AG04450 (cell line): ENCODE results near the gene RETSAT. TPM values are rescaled to one million over a fixed set of nuclear protein-coding genes. Genes with fewer than 3 reads are reported as not detected.
A peak's percentile ranks its signal among the peaks of the same experiment; 100 is the strongest.

Source experiments
- CTCF ChIA-PET: fragments of 300-600, 350-600 bp; formaldehyde crosslinking; extraction: SDS; loops from one replicate; lab custom pipeline; 2022; ENCODE audit warnings: antibody characterized with exemption, inconsistent platforms; lab: Charles Lee
- POLR2A ChIA-PET: fragments of 350-600 bp; formaldehyde crosslinking; extraction: SDS; loops from one replicate; lab custom pipeline; 2021; ENCODE audit warnings: antibody characterized with exemption, inconsistent platforms; lab: Yijun Ruan, JAX
- DNase-seq: peaks from one replicate; pipeline ENCODE4 v3.0.0-alpha.2; 2011; ENCODE audit warnings: low read depth, low spot score
- H3K27ac ChIP-seq: one replicate; pipeline ENCODE4 v1.5.1; 2012; ENCODE audit warnings: low read depth, low read length, control low read depth
- H3K27me3 ChIP-seq: one replicate; pipeline ENCODE4 v1.6.0; 2012; ENCODE audit warnings: low read length; ENCODE audit not compliant: control insufficient read depth, insufficient read depth
- H3K4me3 ChIP-seq: 2 replicates; pipeline ENCODE4 v1.5.1; 2011; ENCODE audit warnings: mild to moderate bottlenecking, low read depth, low read length, control low read depth
- H3K9me3 ChIP-seq: 2 replicates; pipeline ENCODE4 v1.5.1; 2012; ENCODE audit warnings: low read length; ENCODE audit not compliant: control insufficient read depth, insufficient read depth
- CTCF ChIP-seq: IDR thresholded peaks from 2 replicates; pipeline ENCODE4 v1.5.1; 2011; ENCODE audit warnings: low read depth, low read length, control low read depth, inconsistent platforms
- polyA plus RNA-seq: library from polyadenylated mRNA; depleted of rRNA; stranded (reverse); fragments of >200 nt; gene quantifications from 2 replicates; pipeline ENCODE4 v1.2.3, GENCODE V29; 2011

The RETSAT gene
- polyA plus RNA-seq, 1 experiment: 35.5 TPM

DNA sequence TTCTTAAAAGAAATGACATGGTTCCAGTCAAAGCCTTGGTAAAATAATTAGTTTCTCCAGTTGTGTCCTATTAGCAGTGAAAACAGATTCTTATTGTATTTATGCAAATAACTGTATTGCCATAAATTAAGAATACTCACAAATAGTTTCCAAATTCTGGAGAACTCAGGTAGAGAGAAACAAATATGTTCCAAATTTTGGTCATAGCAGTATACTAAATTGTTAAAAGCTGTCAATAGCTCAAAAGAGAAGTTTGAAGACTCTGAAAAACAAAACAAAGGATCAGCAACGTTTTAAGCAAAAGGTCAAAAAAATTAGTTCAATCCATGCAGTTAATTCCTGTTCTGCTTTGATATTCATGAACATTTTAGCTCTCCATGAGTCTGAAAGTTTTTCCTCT, 25.7 kb upstream of the RETSAT start:
- TF ChIP-seq CTCF: no peak
- no peak overlapping the region for H3K27ac ChIP-seq
- no peak overlapping the region for H3K4me3 ChIP-seq
- CTCF ChIA-PET: no interaction called here
- no peaks in the 10 kb centered on the region for H3K27me3 ChIP-seq
- H3K9me3 ChIP-seq: peaks cover 4% of the 10 kb centered on the region
- DNase-seq: no peak
- POLR2A ChIA-PET: no interaction called here

GRCh38 chr2:85378257-85378656, 23.9 kb upstream of the RETSAT start:
- ChIA-PET POLR2A (no interaction called here), CTCF (no interaction called here)
- no peak overlapping the region for H3K27ac ChIP-seq
- H3K4me3 ChIP-seq: no peak overlapping the region
- no peaks in the 10 kb centered on the region for H3K27me3 ChIP-seq
- peaks cover 4% of the 10 kb centered on the region for H3K9me3 ChIP-seq
- no peak for DNase-seq
- no peak for TF ChIP-seq CTCF

DNA sequence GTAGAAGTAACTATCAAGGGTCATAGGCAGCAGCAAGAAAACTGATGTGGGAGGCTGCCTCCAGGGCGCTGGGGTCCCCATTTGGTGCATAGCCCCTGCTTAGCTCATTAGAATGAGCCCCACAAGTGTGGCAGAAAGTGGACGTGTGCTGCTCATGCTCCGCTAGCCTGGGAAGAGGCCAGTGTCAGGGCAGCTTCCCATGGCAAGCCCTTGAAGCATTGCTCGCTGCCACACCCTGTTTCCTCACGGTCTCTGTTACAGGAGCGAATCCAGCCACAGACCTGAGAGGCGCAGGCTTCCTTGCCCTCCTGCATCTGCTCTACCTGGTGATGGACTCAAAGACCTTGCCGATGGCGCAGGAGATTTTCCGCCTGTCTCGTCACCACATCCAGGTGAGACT, 22.8 kb upstream of the RETSAT start:
- ChIA-PET CTCF (no interaction called here), POLR2A (interaction anchor here (0.5 to 0.7 kb wide), 2 partner anchors 130 to 140 kb away, joined by 3 read pairs; no protein-coding TSS in a partner anchor)
- no peak overlapping the region for H3K27ac ChIP-seq
- H3K4me3 ChIP-seq: no peak overlapping the region
- no peak for DNase-seq
- no peaks in the 10 kb centered on the region for H3K27me3 ChIP-seq
- no peak for TF ChIP-seq CTCF
- peaks cover 4% of the 10 kb centered on the region for H3K9me3 ChIP-seq

DNA sequence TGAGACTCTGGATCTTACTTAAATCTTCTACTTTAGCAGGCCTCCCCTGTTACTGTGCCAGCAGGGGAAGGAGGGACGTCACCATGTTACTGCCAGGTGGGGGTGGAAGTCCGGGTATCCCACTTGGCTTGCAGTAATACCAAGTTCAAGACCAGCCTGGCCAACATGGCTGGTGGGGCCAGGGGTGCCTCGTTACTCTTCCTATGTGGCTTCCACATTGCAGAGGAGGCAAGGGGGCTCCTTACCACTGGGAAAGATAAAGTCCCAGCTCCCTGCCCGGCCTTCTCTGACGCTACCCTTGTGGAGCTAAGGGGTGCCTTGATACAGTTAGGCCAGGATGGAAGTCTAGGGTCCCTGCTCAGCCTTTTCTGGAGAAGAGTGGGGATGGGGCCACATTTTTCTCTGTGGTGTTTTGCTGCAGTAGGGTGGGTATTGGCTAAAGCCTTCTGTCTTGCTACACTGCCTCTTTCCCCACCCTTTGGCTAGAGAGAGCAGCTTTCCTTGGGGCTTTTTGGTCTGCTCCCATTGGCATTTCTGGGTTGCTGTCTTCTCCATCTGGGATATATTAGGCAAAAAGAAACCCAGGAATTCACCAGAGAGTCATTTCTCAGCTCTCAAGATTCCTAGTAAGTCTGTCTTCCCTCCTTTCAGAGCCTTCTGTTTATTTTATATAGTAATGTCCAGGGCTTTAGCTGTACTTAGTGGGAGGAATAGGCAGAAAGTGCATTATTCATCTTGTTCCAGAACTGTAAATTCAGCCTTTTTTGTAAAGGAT, 22.1 kb upstream of the RETSAT start:
- no peak for TF ChIP-seq CTCF
- Histone ChIP-seq H3K4me3 (no peak overlapping the region), H3K27me3 (no peaks in the 10 kb centered on the region), H3K27ac (peak overlapping the region; percentile 52), H3K9me3 (peaks cover 4% of the 10 kb centered on the region)
- peak; percentile 24 for DNase-seq
- ChIA-PET POLR2A (interaction anchor here (0.5 to 0.7 kb wide), 2 partner anchors 130 to 140 kb away, joined by 3 read pairs; no protein-coding TSS in a partner anchor), CTCF (no interaction called here)

- Histone ChIP-seq H3K27me3 (no peaks in the 10 kb centered on the region), H3K9me3 (no peaks in the 10 kb centered on the region), H3K4me3 (no peak overlapping the region), H3K27ac (no peak overlapping the region)
- no peak for DNase-seq
- ChIA-PET POLR2A (interaction anchor here (1.3 kb wide), 1 partner anchor 168 kb away, joined by 4 read pairs; the partner anchor contains the start of gene MAT2A), CTCF (interaction anchor here (1.0 kb wide), 1 partner anchor 185 kb away, joined by 3 read pairs; no protein-coding TSS in a partner anchor)
- no peak for TF ChIP-seq CTCF
Measured at GRCh38 chr2:85371045-85371444, 16.7 kb upstream of the RETSAT start.
